T-cell (primary cell): Measurements from ENCODE around the gene KPNA1. TPM values are rescaled to one million over a fixed set of nuclear protein-coding genes. Genes with fewer than 3 reads are reported as not detected.

Experiments
- ATAC-seq, 4 experiments: fragments of 200-7000 bp in 3 of 4; fragments of 150-1000 bp in 1 of 4; cut with Tn5 transposase; replicated peaks in 1 of 4; 1 replicate in 3 of 4; 2 replicates in 1 of 4; pipeline ENCODE4 v1.10.0; 2021; ENCODE audit warnings: moderate library complexity in 3 of 4, mild to moderate bottlenecking in 2 of 4, moderate number of reproducible peaks in 1 of 4
- CTCF ChIA-PET, 2 donors: fragments of 300-600 bp; sonication (Branson Sonifier 250); formaldehyde crosslinking; loops; one replicate each; lab custom pipeline; 2022; ENCODE audit warnings: antibody characterized with exemption in 2 of 2; lab: Charles Lee
- POLR2A ChIA-PET, 2 donors: fragments of 300-600 bp; sonication (Branson Sonifier 250); formaldehyde crosslinking; loops; one replicate each; lab custom pipeline; 2022; ENCODE audit warnings: antibody characterized with exemption in 2 of 2; lab: Charles Lee
- DNase-seq, 35 experiments: peaks; one replicate each; pipeline versions ENCODE4 v3.0.0 to v3.0.0-alpha.2; 2013 to 2023
- H3K27ac ChIP-seq: one replicate; pipeline ENCODE4 v1.5.1; 2013; ENCODE audit warnings: low read length
- H3K27me3 ChIP-seq, 2 experiments: replicated peaks in 1 of 2; 1 replicate in 1 of 2; 2 replicates in 1 of 2; pipeline versions ENCODE4 v1.6.1 to v1.7.0; 2013; ENCODE audit warnings: low read length in 1 of 2, mixed read lengths in 1 of 2; ENCODE audit not compliant: control insufficient read depth in 2 of 2, insufficient read depth in 2 of 2; ENCODE audit errors: extremely low read depth in 1 of 2
- H3K36me3 ChIP-seq, 2 donors: 1 replicate in 1 of 2; 2 replicates in 1 of 2; pipeline versions ENCODE4 v1.6.1 to v1.7.0; 2013; ENCODE audit warnings: low read length in 1 of 2; ENCODE audit not compliant: control insufficient read depth in 2 of 2, insufficient read depth in 1 of 2; ENCODE audit errors: extremely low read depth in 1 of 2
- H3K4me1 ChIP-seq, 2 experiments: 1 replicate in 1 of 2; 2 replicates in 1 of 2; pipeline versions ENCODE4 v1.6.1 to v1.7.0; 2013; ENCODE audit warnings: low read length in 2 of 2, mixed read lengths in 1 of 2; ENCODE audit not compliant: insufficient read depth in 2 of 2, control insufficient read depth in 1 of 2; ENCODE audit errors: extremely low read depth in 1 of 2
- H3K4me3 ChIP-seq, 2 donors: 1 replicate in 1 of 2; 2 replicates in 1 of 2; pipeline versions ENCODE4 v1.5.1 to v1.7.0; 2013; ENCODE audit warnings: mild to moderate bottlenecking in 2 of 2, low read length in 1 of 2, moderate library complexity in 1 of 2; ENCODE audit not compliant: control insufficient read depth in 1 of 2; ENCODE audit errors: extremely low read depth in 1 of 2
- H3K9me3 ChIP-seq: 2 replicates; pipeline ENCODE4 v1.7.0; 2013
- H3K27ac Mint-ChIP-seq, 2 donors: one replicate each; pipeline ENCODE4 v1.8.0; 2020 to 2021; ENCODE audit warnings: mild to moderate bottlenecking in 2 of 2, mixed read lengths in 2 of 2
- H3K27me3 Mint-ChIP-seq, 2 donors: one replicate each; pipeline ENCODE4 v1.8.0; 2021 to 2022; ENCODE audit warnings: mixed read lengths in 2 of 2
- H3K36me3 Mint-ChIP-seq: one replicate; pipeline ENCODE4 v1.8.0; 2021; ENCODE audit warnings: mixed read lengths
- H3K4me1 Mint-ChIP-seq, 3 donors: one replicate each; pipeline ENCODE4 v1.8.0; 2020 to 2022; ENCODE audit warnings: mixed read lengths in 3 of 3, mild to moderate bottlenecking in 1 of 3
- H3K4me3 Mint-ChIP-seq, 3 donors: one replicate each; pipeline ENCODE4 v1.8.0; 2020 to 2022; ENCODE audit warnings: mild to moderate bottlenecking in 3 of 3, mixed read lengths in 3 of 3, moderate library complexity in 3 of 3
- H3K9me3 Mint-ChIP-seq, 3 donors: one replicate each; pipeline ENCODE4 v1.8.0; 2020 to 2022; ENCODE audit warnings: mixed read lengths in 3 of 3
- WGBS: methylation state at CpG from one replicate; pipeline ENCODE4 v1.1.5; 2013; ENCODE audit warnings: missing lambda C conversion rate; ENCODE audit not compliant: insufficient coverage; 5-methylcytosine and 5-hydroxymethylcytosine counted together
- total RNA-seq, 35 experiments: library from RNA in 6 of 35; stranded (reverse) in 6 of 35; fragments of 120-200 nt in 1 of 35; gene quantifications; one replicate each; pipeline versions ENCODE4 v1.2.1 to v1.2.4 and lab custom pipeline; 2013 to 2026

Gene KPNA1
- total RNA-seq, 5 donors from 2014 or later (not counting 1 experiment from before 2014, with no cell fraction given): 55.2 to 65.0 (median 57.5) TPM

DNA sequence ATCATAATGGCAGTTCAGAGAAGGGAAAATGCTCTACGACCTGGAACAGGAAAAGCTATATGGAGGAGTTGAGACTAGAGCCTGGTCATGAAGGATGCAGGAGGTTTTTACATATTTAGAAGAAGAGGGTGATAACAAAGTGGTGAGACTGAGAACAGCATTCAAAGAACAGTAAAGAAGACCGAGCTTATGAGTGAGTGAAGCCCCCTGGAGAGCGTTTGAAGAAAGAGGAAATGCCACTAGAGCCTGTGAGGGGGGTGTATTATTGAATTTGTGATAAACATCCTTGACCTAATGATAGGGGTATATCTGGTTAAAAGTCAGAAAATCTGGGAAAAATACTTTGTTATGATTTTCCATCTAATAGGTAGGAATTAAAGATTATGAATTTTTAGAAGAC lies 45.2 kb upstream of the KPNA1 start:
- no peaks in the 10 kb centered on the region for H3K27me3 ChIP-seq
- no peak overlapping the region for H3K27ac ChIP-seq
- Mint-ChIP-seq H3K27me3 (no peaks in the 10 kb centered on the region), H3K4me1 (peaks cover 49 to 51% (median 49%) of the 10 kb centered on the region in 3 donors), H3K27ac (no peak overlapping the region), H3K9me3 (no peaks in the 10 kb centered on the region), H3K4me3 (no peak overlapping the region), H3K36me3 (peaks cover 43% of the 10 kb centered on the region)
- 100% methylated on average over 2 of the region's 3 CpGs for WGBS
- ATAC-seq (no peak), DNase-seq (no peak)
- peaks cover 7 to 51% of the 10 kb centered on the region in 2 donors for H3K36me3 ChIP-seq
- CTCF ChIA-PET: interaction anchor here (0.6 to 8.0 kb wide), 5 partner anchors 116 to 167 kb away, joined by 3 to 112 read pairs (median 6); partner anchors contain the start of gene PARP14 (in 1 of the 2)
- no peaks in the 10 kb centered on the region for H3K9me3 ChIP-seq
- peaks cover 10 to 24% of the 10 kb centered on the region in 2 experiments for H3K4me1 ChIP-seq
- H3K4me3 ChIP-seq: no peak overlapping the region
- POLR2A ChIA-PET: interaction anchor here in 1 of 2 donors (1.1 kb wide), 1 partner anchor 119 kb away, joined by 4 read pairs; no protein-coding TSS in a partner anchor

DNA sequence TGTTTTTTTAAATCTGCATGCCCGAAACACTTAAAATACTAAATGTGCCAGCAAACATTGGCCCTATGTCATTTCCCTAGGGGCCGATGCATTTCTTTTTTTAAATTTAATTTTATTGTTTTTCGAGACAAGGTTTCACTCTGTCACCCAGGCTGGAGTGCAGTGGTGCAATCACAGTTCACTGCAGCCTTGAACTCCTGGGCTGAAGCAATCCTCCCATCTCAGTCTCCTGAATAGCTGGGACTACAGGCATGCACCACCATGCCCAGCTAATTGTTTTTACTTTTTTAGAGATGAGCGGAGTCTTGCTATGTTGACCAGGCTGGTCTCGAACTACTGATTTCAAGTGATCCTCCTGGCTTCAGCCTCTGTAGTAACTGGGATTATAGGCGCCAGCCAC lies 43.9 kb upstream of the KPNA1 start:
- Histone ChIP-seq H3K36me3 (peaks cover 11 to 60% of the 10 kb centered on the region in 2 donors), H3K9me3 (no peaks in the 10 kb centered on the region), H3K27me3 (no peaks in the 10 kb centered on the region), H3K4me1 (peaks cover 8 to 22% of the 10 kb centered on the region in 2 experiments), H3K4me3 (no peak overlapping the region), H3K27ac (no peak overlapping the region)
- Mint-ChIP-seq H3K36me3 (peaks cover 51% of the 10 kb centered on the region), H3K27me3 (no peaks in the 10 kb centered on the region), H3K9me3 (no peaks in the 10 kb centered on the region), H3K4me1 (peaks cover 49 to 51% (median 50%) of the 10 kb centered on the region in 3 donors), H3K4me3 (no peak overlapping the region), H3K27ac (no peak overlapping the region)
- WGBS: 95% methylated on average over 4 of the region's 6 CpGs
- ChIA-PET CTCF (interaction anchor here (0.6 to 8.0 kb wide), 8 partner anchors 16 to 266 kb away, joined by 3 to 112 read pairs (median 6); partner anchors contain the start of gene PARP14 (in 1 of the 2)), POLR2A (no interaction called here)
- no peak for DNase-seq
- ATAC-seq: no peak

DNA sequence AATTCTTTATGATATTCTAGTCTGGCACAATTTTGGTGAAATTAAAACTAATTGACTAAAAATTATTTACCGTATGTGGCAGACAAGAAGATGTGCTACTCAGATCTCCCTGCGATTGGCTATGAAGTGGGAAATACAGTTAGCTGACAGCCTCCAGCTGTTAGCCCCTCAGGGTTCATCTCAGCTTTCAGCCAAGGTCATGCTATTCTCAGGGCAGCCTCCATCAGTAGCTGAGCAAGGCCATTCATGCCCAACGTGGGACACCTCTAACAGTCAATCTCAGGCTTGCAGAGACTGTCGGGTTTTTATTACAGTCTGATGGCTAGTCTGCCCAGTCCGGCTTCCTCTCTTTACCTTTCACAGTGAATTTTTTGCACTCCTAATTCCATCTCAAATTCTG lies 42.6 kb upstream of the KPNA1 start:
- no peak overlapping the region for H3K27ac Mint-ChIP-seq
- DNase-seq (no peak), ATAC-seq (no peak)
- Histone ChIP-seq H3K9me3 (no peaks in the 10 kb centered on the region), H3K4me1 (peaks cover 0 to 15% of the 10 kb centered on the region in 2 experiments), H3K27me3 (no peaks in the 10 kb centered on the region), H3K27ac (no peak overlapping the region), H3K4me3 (no peak overlapping the region), H3K36me3 (peaks cover 11 to 69% of the 10 kb centered on the region in 2 donors)
- CTCF ChIA-PET: interaction anchor here (0.8 to 1.3 kb wide), 2 partner anchors 122 kb away, joined by 3 to 6 read pairs; no protein-coding TSS in a partner anchor
- peaks cover 63% of the 10 kb centered on the region for H3K36me3 Mint-ChIP-seq
- POLR2A ChIA-PET: interaction anchor here in 1 of 2 donors (0.6 kb wide), 1 partner anchor 138 kb away, joined by 3 read pairs; no protein-coding TSS in a partner anchor
- 88% methylated on average over 4 of the region's 5 CpGs for WGBS
- H3K4me1 Mint-ChIP-seq: peaks cover 44 to 48% (median 45%) of the 10 kb centered on the region in 3 donors
- no peak overlapping the region for H3K4me3 Mint-ChIP-seq
- no peaks in the 10 kb centered on the region for H3K27me3 Mint-ChIP-seq
- H3K9me3 Mint-ChIP-seq: no peaks in the 10 kb centered on the region

DNA sequence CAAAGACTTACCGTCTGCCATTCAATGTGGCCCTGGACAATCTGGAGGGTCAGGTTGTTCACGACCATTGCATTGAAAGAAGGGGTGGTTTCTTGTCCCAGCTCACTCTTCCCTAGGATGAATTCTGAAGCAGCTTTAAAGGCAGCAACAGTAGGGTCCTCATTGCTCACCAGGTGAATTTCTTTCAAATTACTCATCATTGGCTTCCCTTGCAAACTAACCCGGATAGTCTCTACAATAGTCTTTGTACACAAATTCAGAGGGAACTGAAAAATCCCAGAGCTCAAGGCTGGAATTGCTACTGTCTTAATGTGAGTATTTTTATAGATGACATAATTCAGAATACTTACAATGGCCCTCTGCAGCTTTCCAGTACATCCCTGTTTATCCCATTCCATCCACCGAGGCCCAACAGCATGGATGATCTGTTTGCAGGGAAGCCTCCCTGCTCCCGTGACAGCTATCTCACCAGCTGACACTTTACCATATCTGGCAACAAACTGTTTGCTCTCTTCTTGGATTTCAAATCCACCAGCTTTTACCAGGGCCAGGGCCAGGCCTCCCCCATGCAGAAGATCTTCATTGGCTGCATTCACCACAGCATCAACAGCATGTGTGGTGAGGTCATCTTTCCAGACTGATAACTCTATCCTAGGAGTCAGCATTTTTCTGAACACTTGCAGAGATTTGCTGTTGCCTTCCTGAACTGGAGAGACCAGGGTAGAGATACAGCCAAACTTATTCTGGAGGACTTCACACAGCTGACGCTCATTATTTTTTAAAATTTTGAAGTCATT lies 40.7 kb upstream of the KPNA1 start:
- Mint-ChIP-seq H3K4me3 (no peak overlapping the region), H3K4me1 (peaks cover 27 to 33% (median 29%) of the 10 kb centered on the region in 3 donors), H3K27ac (no peak overlapping the region), H3K9me3 (no peaks in the 10 kb centered on the region), H3K36me3 (peaks cover 71% of the 10 kb centered on the region), H3K27me3 (no peaks in the 10 kb centered on the region)
- Histone ChIP-seq H3K27me3 (no peaks in the 10 kb centered on the region), H3K9me3 (no peaks in the 10 kb centered on the region), H3K4me3 (no peak overlapping the region), H3K4me1 (peaks cover 0 to 2% of the 10 kb centered on the region in 2 experiments), H3K36me3 (peaks cover 17 to 86% of the 10 kb centered on the region in 2 donors), H3K27ac (no peak overlapping the region)
- WGBS: 100% methylated on average over 2 of the region's 6 CpGs
- no peak for DNase-seq
- ChIA-PET POLR2A (no interaction called here), CTCF (interaction anchor here in 1 of 2 donors (0.6 to 1.2 kb wide), 3 partner anchors 123 to 125 kb away, joined by 3 to 4 read pairs (median 3); partner anchors contain the start of gene PARP14)
- ATAC-seq: no peak

DNA sequence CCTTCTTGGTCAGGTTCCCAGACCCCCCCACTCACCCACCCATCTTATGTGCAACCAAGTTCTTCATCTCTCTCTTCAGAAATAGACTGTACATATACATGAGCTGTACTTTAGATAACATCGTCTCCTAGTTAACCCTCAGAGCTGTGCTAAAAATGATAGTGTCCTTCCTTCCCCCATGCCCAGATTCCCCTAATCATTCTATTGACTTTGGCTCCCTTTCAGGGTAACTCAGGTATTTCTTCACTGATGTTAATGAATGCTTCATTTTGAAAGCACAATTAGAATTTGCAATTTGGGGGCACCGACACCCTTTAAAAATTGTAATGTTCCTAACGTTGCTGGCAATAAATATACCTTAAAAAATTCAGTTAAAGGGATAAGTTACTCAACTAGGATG lies 38.4 kb upstream of the KPNA1 start:
- no peak overlapping the region for H3K27ac ChIP-seq
- DNase-seq (no peak), ATAC-seq (no peak)
- no peaks in the 10 kb centered on the region for H3K9me3 Mint-ChIP-seq
- no peak overlapping the region for H3K27ac Mint-ChIP-seq
- H3K27me3 Mint-ChIP-seq: no peaks in the 10 kb centered on the region
- H3K4me1 Mint-ChIP-seq: peaks cover 18 to 26% (median 21%) of the 10 kb centered on the region in 3 donors
- H3K36me3 ChIP-seq: peaks cover 17 to 82% of the 10 kb centered on the region in 2 donors
- ChIA-PET POLR2A (no interaction called here), CTCF (no interaction called here)
- peaks cover 0 to 2% of the 10 kb centered on the region in 2 experiments for H3K4me1 ChIP-seq
- no peak overlapping the region for H3K4me3 ChIP-seq
- WGBS: no CpG with 5 or more reads among the region's 3 CpGs
- no peaks in the 10 kb centered on the region for H3K9me3 ChIP-seq
- no peaks in the 10 kb centered on the region for H3K27me3 ChIP-seq
- no peak overlapping the region for H3K4me3 Mint-ChIP-seq
- H3K36me3 Mint-ChIP-seq: peaks cover 78% of the 10 kb centered on the region

DNA sequence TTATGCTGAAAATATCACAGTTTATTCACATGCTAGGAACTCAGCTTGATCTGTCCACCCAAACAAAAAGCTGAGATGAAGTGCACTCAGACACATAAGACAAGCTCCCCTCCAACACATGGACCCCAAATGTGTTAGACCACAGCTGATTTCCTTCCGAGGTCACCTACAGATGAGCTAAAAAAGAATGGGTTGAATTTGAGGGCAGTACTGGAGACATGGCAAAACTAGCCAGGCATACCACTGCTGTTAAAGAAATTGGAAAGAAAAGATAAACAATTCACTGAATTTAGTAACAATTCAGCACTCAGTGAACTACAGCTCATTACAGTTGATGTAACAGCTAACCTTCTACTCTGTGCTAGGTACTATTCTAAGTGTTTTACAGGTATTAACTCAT lies 33.9 kb upstream of the KPNA1 start:
- Histone ChIP-seq H3K27me3 (no peaks in the 10 kb centered on the region), H3K36me3 (peaks cover 8 to 77% of the 10 kb centered on the region in 2 donors), H3K4me3 (no peak overlapping the region), H3K27ac (no peak overlapping the region), H3K9me3 (no peaks in the 10 kb centered on the region), H3K4me1 (no peaks in the 10 kb centered on the region)
- WGBS: no CpG with 5 or more reads among the region's 1 CpG
- Mint-ChIP-seq H3K4me3 (no peak overlapping the region), H3K36me3 (peaks cover 73% of the 10 kb centered on the region), H3K9me3 (no peaks in the 10 kb centered on the region), H3K4me1 (peaks cover 6 to 10% (median 10%) of the 10 kb centered on the region in 3 donors), H3K27me3 (no peaks in the 10 kb centered on the region), H3K27ac (no peak overlapping the region)
- ATAC-seq (no peak), DNase-seq (no peak)
- CTCF ChIA-PET: interaction anchor here in 1 of 2 donors (0.6 kb wide), 2 partner anchors 39 to 40 kb away, joined by 3 read pairs; no protein-coding TSS in a partner anchor
- POLR2A ChIA-PET: interaction anchor here in 1 of 2 donors (0.6 kb wide), 1 partner anchor 124 kb away, joined by 3 read pairs; no protein-coding TSS in a partner anchor
